ENCODE measurements around the gene PDXP.
"Not testable (repeated sequence)": the region's sequence is repeated elsewhere in the genome, so short reads cannot be mapped to it uniquely, and the experiment has no call there.

PDXP gene

DNA sequence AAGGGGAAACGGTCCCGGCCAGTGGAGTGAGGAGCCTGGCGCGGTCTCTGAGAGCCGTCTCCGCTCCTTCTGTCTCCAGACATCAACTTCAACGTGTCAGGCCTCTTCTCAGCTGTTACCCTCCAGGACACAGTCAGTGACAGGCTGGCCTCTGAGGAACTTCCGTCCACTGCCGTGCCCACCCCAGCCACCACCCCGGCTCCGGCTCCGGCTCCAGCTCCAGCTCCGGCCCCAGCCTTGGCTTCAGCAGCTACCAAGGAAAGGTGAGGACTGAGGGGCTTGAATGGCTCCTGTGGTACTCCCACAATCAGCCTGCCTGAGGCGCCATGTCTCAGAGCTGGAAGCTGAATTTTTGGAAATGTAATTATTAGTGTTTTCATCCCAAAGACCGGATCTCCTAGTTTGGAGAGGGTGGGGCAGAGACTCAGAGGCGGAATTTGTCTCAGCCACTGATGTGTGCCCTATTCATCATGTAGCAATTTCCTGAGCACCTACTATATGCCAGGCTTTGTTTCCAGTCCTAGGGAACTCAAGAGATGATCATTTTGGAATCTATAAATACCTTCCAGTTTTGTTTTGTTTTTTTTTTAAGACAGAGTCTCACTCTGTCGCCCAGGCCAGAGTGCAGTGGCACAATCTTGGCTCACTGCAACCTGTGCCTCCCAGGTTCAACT lies 7.9 kb upstream of the PDXP start:
- DNase-seq: no peak

DNA sequence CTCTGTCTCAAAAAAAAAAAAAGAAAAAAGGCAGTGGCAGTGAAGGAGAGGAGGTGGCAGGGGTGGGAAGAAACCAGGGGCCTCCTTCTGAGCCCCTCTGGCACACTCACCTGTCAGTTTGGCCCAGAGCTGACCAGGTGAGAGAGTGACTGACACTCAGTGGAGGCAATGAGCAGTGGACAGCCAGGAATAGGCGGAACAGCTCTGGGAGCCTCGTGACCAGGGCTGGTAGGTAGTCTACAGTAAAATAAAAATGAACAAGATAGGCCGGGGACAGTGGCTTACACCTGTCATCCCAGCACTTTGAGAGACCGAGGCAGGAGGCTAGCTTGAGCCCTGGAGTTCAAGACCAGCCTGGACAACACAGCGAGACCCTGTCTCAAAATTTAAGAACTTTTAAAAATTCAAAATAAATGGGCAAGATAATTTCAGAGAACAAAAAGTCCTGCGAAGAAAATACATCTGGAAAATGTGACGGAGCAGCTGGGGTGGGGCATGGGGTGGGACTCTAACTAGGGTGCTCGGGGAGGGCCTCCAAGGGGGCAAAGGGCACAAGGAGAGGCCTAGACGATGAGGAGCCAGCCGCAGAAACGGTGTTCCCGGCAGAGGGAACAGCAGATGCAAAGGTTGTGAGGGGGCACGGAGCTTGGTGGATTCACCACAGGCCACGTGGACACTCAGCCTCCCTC lies 3.8 kb upstream of the PDXP start:
- DNase-seq: no peak

DNA sequence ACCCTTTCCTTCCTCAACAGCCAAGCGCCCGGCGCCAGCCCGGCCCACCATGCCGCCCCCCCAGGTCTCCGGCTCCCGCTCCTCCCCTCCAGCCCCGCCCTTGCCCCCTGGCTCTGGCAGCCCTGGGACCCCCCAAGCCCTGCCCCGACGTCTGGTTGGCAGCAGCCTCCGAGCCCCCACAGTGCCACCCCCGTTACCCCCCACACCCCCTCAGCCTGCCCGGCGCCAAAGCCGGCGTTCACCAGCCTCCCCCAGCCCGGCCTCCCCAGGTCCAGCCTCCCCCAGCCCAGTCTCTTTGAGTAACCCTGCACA lies 3.3 kb upstream of the PDXP start:
- DNase-seq: no peak

DNA sequence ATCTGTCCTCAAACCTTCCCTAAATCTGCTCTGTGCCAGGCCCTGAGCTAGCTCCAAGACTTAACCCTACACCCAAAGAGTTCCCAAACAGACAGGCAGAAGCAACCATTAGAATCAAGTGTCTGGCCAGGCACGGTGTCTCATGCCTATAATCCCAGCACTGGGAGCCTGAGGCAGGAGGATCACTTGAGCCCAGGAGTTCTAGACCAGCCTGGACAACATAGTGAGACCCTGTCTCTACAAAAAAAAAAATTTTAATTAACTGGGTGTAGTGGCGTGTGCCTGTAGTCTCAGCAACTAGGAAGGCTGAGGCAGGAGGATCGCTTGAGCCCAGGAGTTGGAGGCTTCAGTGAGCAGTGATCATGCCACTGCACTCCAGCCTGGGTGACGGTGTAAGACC lies 1.9 kb upstream of the PDXP start:
- DNase-seq: not testable (repeated sequence)

DNA sequence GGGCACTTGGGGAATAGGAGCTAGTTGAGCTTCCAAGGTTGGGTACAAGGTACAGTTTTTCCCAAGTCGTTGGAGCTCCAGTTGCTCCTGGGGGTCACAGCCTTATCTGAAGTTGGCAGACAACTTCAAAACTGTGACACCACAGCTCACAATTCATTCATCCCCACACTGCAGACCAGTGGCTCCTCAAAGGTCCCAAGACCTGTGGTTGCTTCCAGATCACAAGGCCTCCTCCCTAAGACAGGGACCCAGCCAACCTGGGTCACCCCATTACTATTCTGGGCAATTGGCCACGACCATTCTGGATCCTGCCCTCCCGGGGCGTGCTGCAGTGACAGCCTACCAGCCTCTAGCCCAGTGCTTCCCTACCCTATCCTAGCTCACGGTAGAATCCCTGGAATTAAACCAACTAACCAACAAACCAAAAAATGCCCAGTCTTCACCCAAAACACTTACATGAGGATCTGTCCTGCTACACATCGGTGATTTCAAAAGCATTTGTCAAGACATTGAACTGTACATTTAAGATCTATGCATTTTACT lies 862 bp upstream of the PDXP start:
- no peak for DNase-seq

DNA sequence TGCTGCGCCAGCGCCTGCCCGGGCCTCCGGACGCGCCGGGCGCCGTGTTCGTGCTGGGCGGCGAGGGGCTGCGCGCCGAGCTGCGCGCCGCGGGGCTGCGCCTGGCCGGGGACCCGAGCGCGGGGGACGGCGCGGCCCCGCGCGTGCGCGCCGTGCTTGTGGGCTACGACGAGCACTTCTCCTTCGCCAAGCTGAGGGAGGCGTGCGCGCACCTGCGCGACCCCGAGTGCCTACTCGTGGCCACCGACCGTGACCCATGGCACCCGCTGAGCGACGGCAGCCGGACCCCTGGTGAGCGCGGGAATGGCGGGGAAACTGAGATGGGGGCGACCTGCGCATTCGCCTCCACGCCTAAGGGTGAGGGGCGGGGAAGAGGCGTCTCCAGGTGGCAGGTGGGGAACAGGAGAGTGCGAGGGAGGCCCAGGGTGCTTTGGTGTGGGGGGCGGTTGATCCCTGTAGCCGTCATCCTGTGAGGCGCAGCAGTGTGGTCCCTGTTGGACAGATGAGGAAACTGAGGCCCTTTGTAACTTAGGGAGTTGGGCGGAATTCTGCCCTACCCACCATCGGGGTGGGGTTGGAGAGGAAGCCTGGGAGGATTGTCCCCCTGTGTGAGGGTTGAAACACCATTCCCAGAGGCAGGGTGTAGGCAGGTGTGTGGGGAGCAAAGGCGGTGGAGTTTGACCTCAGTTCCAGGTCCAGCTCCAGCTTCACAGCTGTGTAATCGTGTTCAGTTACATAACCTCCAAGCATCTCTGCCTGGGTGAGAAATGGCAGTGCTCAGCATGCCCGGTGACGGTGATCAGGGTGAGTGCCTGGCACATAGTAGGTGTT lies 758 bp downstream of the PDXP start:
- no peak for DNase-seq

DNA sequence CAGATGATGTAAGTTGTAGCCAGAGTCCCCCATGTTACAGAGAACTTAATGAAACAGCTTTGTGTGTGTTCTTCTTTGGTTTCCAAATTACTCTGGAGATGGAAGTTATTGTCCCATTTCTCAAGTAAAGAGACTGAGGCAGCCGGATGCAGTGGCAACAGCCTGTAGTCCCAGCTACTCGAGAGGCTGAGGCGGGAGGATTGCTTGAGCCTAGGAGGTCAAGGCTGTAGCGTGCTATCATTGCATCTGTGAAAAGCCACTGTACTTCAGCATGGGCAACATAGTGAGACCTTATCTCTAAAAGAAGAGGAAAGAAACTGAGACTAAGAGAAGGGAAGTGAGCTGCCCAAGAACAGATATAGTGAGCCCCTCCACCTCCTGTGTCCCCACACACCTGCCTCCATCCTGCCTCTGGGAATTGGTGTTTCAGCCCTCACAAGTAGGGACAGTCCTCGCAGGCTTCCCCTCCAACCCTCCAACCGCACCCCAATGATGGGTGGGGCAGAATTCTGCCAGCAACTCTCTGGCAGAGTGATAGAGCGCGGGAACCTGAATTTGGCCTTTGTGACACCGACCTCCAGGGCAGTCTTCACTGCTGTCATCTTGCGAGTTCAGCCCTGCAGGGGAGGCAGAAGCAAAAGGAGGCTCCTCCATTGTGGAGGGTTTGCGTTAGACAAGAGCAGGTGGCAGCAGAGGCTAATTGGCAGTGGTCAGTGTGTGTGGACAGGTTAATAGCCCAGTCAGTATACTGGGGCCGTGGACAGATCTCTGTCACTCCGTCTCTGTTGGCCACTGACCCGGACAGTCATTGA lies 1.6 kb downstream of the PDXP start:
- DNase-seq: no peak

DNA sequence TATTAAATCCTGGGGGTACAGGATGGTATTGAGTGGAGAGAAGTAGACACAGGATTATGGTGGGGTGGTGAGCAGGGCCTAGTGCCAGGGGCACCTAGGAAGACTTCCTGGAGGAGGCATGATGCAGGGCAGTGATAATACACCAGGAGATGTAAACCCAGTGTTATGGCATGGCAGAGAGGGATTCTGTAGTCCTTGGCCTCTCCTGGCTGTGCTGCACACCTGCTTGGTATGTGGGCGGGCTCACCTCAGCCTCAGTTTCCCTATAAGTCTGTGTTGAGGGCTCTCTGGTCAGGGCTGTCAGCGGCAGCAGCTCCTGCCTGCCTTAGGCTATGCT lies 2.2 kb downstream of the PDXP start:
- DNase-seq: no peak

DNA sequence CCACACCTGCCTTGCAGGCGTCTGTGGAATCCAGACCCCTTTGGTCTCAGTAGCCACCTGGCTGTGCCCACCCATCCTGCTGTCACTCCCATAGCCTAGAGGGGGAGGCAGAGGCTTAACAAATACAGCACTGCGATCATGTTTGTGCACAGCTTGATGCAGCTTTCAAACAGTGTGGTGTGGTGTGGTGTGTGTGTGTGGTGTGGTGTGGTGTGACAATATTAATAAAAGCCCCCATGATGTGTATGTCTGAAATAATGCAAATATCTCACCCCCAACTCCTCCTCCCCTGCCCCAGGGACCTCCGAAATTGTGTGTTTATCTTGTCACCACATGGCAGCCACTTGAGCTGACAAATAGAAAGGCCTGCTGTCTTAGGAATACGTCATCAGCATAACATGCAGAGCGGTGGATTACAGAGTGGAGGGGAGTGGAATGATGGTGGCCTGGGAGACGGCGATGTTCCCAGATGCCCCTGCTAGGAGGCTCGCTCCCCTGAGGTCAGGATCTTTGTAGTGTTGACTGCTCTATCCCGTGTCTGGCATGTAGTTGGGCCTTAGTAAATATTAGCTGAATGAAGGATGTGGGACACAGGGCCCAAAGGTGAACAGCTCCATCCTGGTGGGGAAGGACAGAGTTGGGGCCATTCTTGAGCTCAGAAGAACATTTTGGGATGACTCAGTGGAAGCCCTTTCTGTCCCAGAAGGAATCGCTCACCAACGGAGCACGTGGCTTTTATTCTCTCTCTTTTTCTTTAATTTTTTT lies 2.8 kb downstream of the PDXP start:
- peak; percentile 85 for DNase-seq

DNA sequence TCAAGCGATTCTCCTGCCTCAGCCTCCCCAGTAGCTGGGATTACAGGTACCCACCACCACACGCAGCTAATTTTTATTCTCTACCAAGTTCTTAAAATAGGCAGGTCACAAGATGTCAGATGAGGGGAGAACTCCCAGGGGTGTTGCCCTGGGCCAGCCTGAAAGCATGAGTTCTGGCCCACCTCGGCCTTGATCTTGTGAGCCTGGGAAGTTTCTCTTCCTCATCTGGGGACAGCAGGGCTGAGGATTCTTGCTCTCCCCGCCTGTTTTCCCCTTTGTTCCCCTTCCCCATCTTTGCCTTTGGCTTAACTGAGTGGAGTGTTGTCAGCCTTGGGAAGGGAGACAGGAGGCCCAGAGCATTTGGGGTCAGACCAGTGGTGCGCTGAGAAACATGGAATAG lies 3.5 kb downstream of the PDXP start:
- no peak for DNase-seq

DNA sequence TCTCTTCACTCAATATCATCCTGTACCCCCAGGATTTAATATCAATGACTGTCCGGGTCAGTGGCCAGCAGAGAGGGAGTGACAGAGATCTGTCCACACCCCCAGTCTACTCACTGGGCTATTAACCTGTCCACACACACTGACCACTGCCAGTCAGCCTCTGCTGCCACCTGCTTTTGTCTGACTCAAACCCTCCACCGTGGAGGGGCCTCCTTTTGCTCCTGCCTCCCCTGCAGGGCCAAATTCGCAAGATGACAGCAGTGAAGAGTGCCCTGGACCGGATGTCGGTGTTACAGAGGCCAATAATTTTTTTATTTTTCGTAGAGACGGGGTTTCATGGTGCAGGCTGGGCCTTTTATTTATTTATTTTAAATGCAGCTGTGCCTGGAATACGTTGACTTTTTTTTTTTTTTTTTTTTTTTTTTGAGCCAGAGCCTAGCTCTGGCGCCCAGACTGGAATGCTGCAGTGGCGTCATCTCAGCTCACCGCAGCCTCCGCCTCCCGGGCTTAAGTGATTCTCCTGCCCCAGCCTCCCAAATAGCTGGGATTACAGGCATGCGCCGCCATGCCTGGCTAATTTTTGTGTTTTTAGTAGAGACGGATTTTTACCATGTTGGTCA lies 5.1 kb downstream of the PDXP start:
- no peak for DNase-seq

DNA sequence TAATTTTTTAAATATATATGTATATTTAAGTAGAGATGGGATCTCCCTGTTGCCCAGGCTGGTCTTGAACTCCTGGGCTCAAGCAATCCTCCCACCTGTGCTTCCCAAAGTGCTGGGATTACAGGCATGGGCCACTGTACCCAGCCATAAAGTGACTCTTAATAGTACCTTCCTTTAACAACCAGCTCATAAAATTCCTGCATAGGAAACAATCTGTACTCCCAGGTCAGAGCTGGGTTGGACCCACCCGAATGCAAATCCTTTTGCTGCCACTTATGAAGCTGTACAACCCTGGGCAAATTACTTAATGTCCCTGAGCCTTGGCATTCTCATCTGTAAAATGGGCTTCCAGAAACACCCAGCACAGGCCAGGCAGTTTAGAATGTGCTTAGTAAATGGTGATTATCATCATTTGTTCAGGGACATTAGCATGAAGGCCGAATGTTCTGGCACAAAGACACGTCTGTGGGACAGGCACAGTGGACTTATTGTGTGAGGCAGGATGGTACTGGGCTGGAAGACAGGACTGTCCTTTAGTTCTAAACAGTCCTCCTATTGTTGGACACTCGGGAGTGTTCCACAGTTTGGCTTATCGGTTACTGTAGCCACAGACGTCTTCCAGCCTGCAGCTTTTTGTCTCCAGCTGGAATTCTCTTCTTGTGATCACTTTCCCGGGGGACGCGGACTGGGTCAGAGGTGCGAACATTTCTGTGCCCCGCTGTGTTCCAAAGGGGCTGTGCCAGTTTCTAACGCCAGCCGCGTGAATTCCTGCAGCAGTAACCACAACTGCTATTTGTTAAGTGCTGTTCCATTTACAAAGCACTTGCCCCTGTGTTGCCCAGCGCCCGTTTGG lies 6.0 kb downstream of the PDXP start:
- DNase-seq: no peak

DNA sequence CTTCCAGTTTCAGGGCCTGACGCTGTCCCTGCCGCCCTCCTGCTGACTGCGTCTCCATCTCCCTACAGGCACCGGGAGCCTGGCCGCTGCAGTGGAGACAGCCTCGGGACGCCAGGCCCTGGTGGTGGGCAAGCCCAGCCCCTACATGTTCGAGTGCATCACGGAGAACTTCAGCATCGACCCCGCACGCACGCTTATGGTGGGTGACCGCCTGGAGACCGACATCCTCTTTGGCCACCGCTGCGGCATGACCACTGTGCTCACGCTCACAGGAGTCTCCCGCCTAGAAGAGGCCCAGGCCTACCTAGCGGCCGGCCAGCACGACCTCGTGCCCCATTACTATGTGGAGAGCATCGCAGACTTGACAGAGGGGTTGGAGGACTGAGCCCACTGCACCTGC lies 7.0 kb downstream of the PDXP start:
- DNase-seq: no peak

DNA sequence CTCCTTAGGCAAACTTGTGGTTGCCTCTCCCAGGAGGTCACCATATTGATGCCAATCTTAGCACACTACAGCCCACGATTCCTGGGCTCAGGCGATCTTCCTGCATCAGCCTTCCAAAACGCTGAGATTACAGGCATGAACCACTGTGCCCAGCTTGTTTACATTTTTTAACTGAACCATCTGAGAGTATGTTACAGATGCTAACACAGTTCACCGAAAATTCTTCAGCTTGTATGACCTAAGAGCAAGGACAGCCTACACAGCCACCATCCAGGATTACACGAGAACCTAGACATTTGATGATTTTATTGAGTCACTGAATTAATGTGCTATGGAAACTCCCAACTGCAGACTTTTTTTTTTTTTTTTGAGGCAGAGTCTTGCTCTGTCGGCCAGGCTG lies 11.1 kb downstream of the PDXP start:
- DNase-seq: no peak

DNA sequence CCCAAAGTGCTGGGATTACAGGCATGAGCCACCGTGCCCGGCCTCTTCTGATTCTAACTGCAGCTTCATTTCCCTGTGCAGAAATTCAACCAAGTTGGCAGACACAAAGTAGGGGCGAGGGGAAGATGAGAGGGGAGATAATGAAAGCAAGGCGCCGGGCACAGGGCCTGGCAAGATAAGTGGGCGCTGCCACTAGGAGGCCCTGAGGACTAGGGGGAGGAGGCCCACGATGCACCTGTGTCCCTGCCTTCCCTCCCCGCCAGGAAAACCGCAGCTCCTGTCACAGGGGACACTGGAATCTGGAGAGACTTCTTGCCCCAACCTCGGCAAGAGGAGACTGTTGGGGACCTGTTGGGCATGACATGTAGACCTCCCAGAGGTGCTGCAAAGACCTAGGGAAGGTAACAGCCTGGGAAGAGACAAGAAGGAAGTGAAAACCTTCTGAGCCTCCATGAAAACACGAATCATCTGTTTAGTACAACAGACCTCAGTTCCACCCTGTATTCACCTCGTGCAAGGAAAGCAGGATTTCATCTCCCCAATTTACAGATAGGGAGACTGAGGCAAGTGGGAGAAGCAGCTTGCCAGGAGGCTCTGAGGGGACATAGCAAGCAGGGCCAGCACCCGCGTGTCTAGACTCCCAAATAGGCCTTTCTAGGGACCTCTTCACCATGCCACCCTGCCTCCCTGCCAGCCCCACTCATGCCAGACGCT lies 13.8 kb downstream of the PDXP start:
- no peak for DNase-seq

DNA sequence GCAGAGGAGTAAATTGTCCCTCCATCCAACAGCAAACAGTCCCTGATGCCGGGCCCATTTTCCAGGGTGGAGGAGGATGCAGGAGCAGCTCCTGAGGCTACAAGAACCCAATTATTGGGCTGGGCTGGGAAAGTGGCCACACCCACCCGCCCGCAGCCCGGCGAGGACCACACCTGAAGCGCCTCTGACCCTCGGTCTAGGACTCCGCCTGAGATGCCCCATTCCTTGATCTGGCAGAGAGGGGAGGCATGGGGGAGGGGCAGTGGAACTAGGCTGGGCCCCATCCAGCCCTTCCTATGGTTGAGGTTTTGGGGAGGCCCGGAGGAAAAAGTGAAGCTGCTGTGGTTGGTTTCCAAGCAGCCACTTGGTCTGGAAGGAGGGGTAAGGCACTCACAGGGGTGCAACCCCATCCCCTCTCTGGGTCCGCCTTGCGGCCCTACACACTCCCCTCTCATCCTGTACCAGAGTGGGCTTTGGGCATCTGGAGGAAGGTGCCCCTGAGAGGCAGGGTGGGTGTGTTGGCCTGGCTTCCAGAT lies 14.5 kb downstream of the PDXP start:
- DNase-seq: no peak

DNA sequence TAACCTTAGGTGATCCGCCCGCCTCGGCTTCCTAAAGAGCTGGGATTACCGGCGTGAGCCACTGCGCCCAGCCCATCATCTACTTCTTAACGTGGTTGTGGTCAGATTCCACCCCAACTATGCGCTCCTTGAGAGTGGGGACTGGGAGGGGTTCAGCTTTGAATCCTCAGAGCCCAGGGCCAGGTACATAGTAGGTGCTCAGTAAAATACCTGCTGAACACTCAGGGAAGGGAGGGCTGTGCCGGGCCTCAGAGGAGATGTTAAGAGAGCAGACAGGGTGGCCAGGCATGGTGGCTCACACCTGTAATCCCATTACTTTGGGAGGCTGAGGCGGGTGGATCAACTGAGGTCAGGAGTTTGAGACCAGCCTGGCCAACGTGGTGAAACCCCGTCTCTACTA lies 15.7 kb downstream of the PDXP start:
- no peak for DNase-seq

DNA sequence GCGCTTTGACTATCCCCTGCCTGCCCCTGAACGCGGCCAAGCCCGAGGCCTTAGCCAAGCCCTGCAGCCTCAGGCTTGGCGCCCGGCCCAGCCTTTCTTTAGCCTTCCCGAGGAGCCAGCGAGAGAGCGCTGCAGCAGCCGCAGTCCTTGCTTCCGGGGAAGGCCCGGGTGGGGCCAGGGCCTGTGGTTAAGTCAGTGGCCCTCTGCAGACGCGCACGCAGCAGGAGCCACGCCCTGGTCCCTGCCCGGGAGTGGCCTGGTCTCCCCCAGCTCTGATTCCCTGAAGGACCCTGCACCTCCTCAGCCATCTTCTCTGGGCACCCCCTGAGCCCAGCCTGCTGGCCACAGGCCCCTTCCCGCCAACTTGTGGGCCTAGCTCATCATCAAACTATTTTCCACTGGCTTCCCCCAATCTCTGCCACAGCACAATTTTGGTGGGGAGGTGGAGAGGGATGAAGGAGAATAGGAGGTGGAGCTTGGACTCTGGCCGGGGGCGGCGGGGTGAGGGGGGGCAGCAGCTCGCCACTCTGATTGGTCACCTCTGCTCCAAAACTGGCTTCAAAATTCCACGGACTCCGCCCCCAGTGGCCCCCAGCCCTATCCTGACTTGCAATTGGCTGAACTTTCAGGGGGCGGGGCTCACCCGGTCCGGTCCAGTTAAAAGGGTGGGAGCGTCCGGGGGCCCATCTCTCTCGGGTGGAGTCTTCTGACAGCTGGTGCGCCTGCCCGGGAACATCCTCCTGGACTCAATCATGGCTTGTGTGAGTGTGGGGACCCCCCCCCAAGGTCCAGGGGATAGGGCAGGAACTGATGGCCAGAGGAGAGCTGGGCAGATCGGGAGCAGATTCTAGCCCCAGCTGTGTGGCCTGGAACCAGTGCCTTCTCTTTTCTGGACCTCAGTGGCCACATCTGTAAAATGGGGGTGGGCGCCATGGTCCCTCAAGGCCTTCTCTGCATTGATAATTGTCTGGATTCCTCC lies 16.7 kb downstream of the PDXP start, which contains the start of gene LGALS1:
LGALS1 (plus strand) TSS at position 686 of the 979 bp plus-strand sequence; CDS start at position 753, 67 bp downstream.
- DNase-seq: no peak

Measured in NCI-H524 treated with DMSO at 0.1 percent for 48 hours (cell line).